Fibroblast of mammary gland (primary cell): ENCODE measurements around the gene CDK19.

Experiments
- DNase-seq: peaks from one replicate; pipeline ENCODE4 v3.0.0-alpha.2; 2010; ENCODE audit warnings: low read depth
- H3K4me3 ChIP-seq: 2 replicates; pipeline ENCODE4 v1.5.1; 2011; ENCODE audit warnings: low read depth, mild to moderate bottlenecking, low read length, moderate library complexity; ENCODE audit not compliant: control insufficient read depth
- TF ChIP-seq, protein P1 (sequence below): conservative IDR thresholded peaks from 2 replicates; pipeline ENCODE4 v1.5.1; 2011; ENCODE audit warnings: low read depth, low read length, inconsistent platforms; ENCODE audit not compliant: control insufficient read depth, insufficient read depth

CDK19 gene

DNA sequence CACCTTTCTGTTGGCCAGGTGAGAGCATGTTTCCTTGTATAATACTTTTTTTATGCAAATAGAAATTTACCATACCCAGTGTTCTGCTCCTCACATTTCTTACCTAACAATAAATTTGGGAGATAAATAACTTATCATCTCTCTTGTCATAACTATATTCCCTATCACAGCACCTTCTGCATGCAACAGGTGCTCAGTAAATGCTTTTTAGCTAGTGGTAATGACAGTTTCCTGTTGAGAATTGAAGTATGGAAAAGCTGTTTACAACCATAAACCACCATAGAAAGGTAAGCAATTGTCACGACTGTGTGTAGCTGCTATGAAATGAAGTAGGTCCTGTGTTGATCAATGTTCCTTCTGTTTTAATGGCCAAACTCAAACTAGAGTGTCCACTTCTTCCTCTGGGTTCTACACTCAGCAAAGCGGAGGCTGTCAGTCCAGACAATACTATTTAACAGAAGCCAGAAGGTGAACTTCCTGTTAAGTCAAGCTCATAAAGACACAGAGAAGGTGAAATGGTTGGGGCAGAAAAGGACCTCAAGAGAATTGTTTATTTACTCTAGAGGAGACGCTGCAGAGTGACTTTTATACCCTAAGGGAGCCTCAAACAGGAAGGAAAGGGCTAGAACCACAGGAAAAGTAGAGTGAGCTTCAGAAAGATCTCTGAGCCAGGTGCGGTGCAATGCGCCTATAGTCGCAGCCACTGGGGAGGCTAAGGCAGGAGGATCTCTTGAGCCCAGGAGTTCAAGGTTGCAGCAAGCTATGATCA, 254.8 kb downstream of the CDK19 start:
- DNase-seq: no peak
- TF ChIP-seq, protein P1, sequence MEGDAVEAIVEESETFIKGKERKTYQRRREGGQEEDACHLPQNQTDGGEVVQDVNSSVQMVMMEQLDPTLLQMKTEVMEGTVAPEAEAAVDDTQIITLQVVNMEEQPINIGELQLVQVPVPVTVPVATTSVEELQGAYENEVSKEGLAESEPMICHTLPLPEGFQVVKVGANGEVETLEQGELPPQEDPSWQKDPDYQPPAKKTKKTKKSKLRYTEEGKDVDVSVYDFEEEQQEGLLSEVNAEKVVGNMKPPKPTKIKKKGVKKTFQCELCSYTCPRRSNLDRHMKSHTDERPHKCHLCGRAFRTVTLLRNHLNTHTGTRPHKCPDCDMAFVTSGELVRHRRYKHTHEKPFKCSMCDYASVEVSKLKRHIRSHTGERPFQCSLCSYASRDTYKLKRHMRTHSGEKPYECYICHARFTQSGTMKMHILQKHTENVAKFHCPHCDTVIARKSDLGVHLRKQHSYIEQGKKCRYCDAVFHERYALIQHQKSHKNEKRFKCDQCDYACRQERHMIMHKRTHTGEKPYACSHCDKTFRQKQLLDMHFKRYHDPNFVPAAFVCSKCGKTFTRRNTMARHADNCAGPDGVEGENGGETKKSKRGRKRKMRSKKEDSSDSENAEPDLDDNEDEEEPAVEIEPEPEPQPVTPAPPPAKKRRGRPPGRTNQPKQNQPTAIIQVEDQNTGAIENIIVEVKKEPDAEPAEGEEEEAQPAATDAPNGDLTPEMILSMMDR: no peak
- H3K4me3 ChIP-seq: no peak overlapping the region
